Chondrocyte (in vitro differentiated cells): ENCODE results near the gene TTBK2. TPM values are rescaled to one million over a fixed set of nuclear protein-coding genes. Genes with fewer than 3 reads are reported as not detected.

ENCODE experiments used
- DNase-seq: peaks from one replicate; pipeline ENCODE4 v3.0.0; 2021; ENCODE audit warnings: mixed read lengths, low spot score
- H3K27ac Mint-ChIP-seq: one replicate; pipeline ENCODE4 v1.8.0; 2021; ENCODE audit warnings: mild to moderate bottlenecking, moderate library complexity, mixed read lengths; ENCODE audit not compliant: unreplicated experiment
- H3K27me3 Mint-ChIP-seq: 2 replicates; pipeline ENCODE4 v1.8.0; 2021; ENCODE audit warnings: low read depth, mixed read lengths
- H3K36me3 Mint-ChIP-seq: 2 replicates; pipeline ENCODE4 v1.8.0; 2021; ENCODE audit warnings: low read depth, mixed read lengths
- H3K4me1 Mint-ChIP-seq: 2 replicates; pipeline ENCODE4 v1.8.0; 2021; ENCODE audit warnings: low read depth, mild to moderate bottlenecking, mixed read lengths
- H3K4me3 Mint-ChIP-seq: one replicate; pipeline ENCODE4 v1.8.0; 2021; ENCODE audit warnings: mild to moderate bottlenecking, moderate library complexity, mixed read lengths; ENCODE audit not compliant: unreplicated experiment
- H3K9me3 Mint-ChIP-seq: 2 replicates; pipeline ENCODE4 v1.8.0; 2021; ENCODE audit warnings: low read depth, mixed read lengths
- CTCF ChIP-seq: fragments of 200-600 bp; sonication (generic); IDR thresholded peaks from 2 replicates; pipeline ENCODE4 v1.5.0; 2021; ENCODE audit warnings: antibody characterized with exemption, mild to moderate bottlenecking, moderate library complexity
- total RNA-seq: library from RNA; stranded (reverse); gene quantifications from 3 replicates; pipeline ENCODE4 v1.2.1, GENCODE V29; 2021

TTBK2 gene
- total RNA-seq, 1 donor from 2014 or later = 19.7 TPM

GRCh38 chr15:42691770-42692169, 228.8 kb downstream of the TTBK2 start:
- H3K27ac Mint-ChIP-seq = no peak overlapping the region
- no peaks in the 10 kb centered on the region for H3K9me3 Mint-ChIP-seq
- no peak overlapping the region for H3K4me3 Mint-ChIP-seq
- H3K4me1 Mint-ChIP-seq = no peaks in the 10 kb centered on the region
- TF ChIP-seq CTCF = no peak
- no peaks in the 10 kb centered on the region for H3K27me3 Mint-ChIP-seq
- no peak for DNase-seq
- H3K36me3 Mint-ChIP-seq = peaks cover 28% of the 10 kb centered on the region

- peaks cover 28% of the 10 kb centered on the region for H3K36me3 Mint-ChIP-seq
- TF ChIP-seq CTCF = no peak
- no peak for DNase-seq
- no peaks in the 10 kb centered on the region for H3K4me1 Mint-ChIP-seq
- no peak overlapping the region for H3K4me3 Mint-ChIP-seq
- H3K27ac Mint-ChIP-seq = no peak overlapping the region
- no peaks in the 10 kb centered on the region for H3K27me3 Mint-ChIP-seq
- no peaks in the 10 kb centered on the region for H3K9me3 Mint-ChIP-seq
These were observed 229.3 kb downstream of the TTBK2 start for GRCh38 chr15:42691308-42691707.

Other genes starting within 250 kb of the TTBK2 start
- 14.5 to 21.0 TPM (median 15.7 TPM) in 3 replicates for gene CDAN1, start 183.7 kb downstream of the TTBK2 start, total RNA-seq
- 22.3 to 27.9 TPM (median 24.3 TPM) in 3 replicates for gene UBR1, start 185.3 kb upstream of the TTBK2 start, total RNA-seq
- gene TMEM62, start 212.8 kb upstream of the TTBK2 start, total RNA-seq = 8.3 to 11.0 TPM (median 10.2 TPM) in 3 replicates